Effector memory CD8-positive, alpha-beta T cell (primary cell): ENCODE results near the gene DAAM2.

Experiments
- ATAC-seq: fragments of 150-1000 bp; cut with Tn5 transposase; replicated peaks from 2 replicates; pipeline ENCODE4 v1.10.0; 2021; ENCODE audit warnings: mild to moderate bottlenecking, moderate library complexity
- DNase-seq, 3 experiments: peaks; one replicate each; pipeline ENCODE4 v3.0.0; 2021
- H3K27ac Mint-ChIP-seq, 2 donors: one replicate each; pipeline ENCODE4 v1.8.0; 2022; ENCODE audit warnings: mild to moderate bottlenecking in 2 of 2, mixed read lengths in 2 of 2, moderate library complexity in 2 of 2
- H3K27me3 Mint-ChIP-seq, 2 donors: one replicate each; pipeline ENCODE4 v1.8.0; 2022; ENCODE audit warnings: mixed read lengths in 2 of 2
- H3K36me3 Mint-ChIP-seq: one replicate; pipeline ENCODE4 v1.8.0; 2022; ENCODE audit warnings: mild to moderate bottlenecking, moderate library complexity, mixed read lengths; ENCODE audit not compliant: insufficient read depth
- H3K4me1 Mint-ChIP-seq, 2 donors: one replicate each; pipeline ENCODE4 v1.8.0; 2022; ENCODE audit warnings: low read depth in 2 of 2, mixed read lengths in 2 of 2
- H3K4me3 Mint-ChIP-seq, 2 donors: one replicate each; pipeline ENCODE4 v1.8.0; 2022; ENCODE audit warnings: mild to moderate bottlenecking in 2 of 2, mixed read lengths in 2 of 2, moderate library complexity in 2 of 2
- H3K9me3 Mint-ChIP-seq, 2 donors: one replicate each; pipeline ENCODE4 v1.8.0; 2022; ENCODE audit warnings: mixed read lengths in 2 of 2

Gene DAAM2

GRCh38 chr6:39879535-39879934 lies 87.4 kb downstream of the DAAM2 start:
- peaks cover 15 to 29% of the 10 kb centered on the region in 2 donors for H3K27me3 Mint-ChIP-seq
- ATAC-seq (no peak), DNase-seq (no peak)
- H3K27ac Mint-ChIP-seq: no peak overlapping the region
- no peak overlapping the region for H3K4me3 Mint-ChIP-seq
- no peaks in the 10 kb centered on the region for H3K9me3 Mint-ChIP-seq
- H3K4me1 Mint-ChIP-seq: no peaks in the 10 kb centered on the region
- peaks cover 2% of the 10 kb centered on the region for H3K36me3 Mint-ChIP-seq

- H3K9me3 Mint-ChIP-seq: no peaks in the 10 kb centered on the region
- ATAC-seq: no peak
Measured at GRCh38 chr6:39880594-39880993, 88.4 kb downstream of the DAAM2 start.

GRCh38 chr6:39881851-39882530 lies 89.8 kb downstream of the DAAM2 start:
- Mint-ChIP-seq H3K4me3 (no peak overlapping the region), H3K27ac (no peak overlapping the region), H3K36me3 (peaks cover 5% of the 10 kb centered on the region), H3K9me3 (no peaks in the 10 kb centered on the region), H3K4me1 (no peaks in the 10 kb centered on the region), H3K27me3 (peaks cover 36 to 44% of the 10 kb centered on the region in 2 donors)
- DNase-seq: no peak
- ATAC-seq: no peak

More at GRCh38 chr6:39880594-39880993, 88.4 kb downstream of the DAAM2 start:
- H3K4me1 Mint-ChIP-seq: no peaks in the 10 kb centered on the region
- H3K27me3 Mint-ChIP-seq: peaks cover 22 to 37% of the 10 kb centered on the region in 2 donors
- no peak overlapping the region for H3K27ac Mint-ChIP-seq
- H3K36me3 Mint-ChIP-seq: peaks cover 2% of the 10 kb centered on the region
- DNase-seq: no peak
- no peak overlapping the region for H3K4me3 Mint-ChIP-seq

GRCh38 chr6:39882531-39882899 lies 90.3 kb downstream of the DAAM2 start:
- H3K27ac Mint-ChIP-seq: no peak overlapping the region
- DNase-seq (no peak), ATAC-seq (no peak)
- H3K36me3 Mint-ChIP-seq: peaks cover 2% of the 10 kb centered on the region
- H3K27me3 Mint-ChIP-seq: peaks cover 38 to 42% of the 10 kb centered on the region in 2 donors
- no peaks in the 10 kb centered on the region for H3K4me1 Mint-ChIP-seq
- no peaks in the 10 kb centered on the region for H3K9me3 Mint-ChIP-seq
- H3K4me3 Mint-ChIP-seq: no peak overlapping the region

- Mint-ChIP-seq H3K27me3 (peaks cover 38 to 59% of the 10 kb centered on the region in 2 donors), H3K4me1 (no peaks in the 10 kb centered on the region), H3K36me3 (peaks cover 2% of the 10 kb centered on the region), H3K4me3 (no peak overlapping the region), H3K27ac (no peak overlapping the region), H3K9me3 (no peaks in the 10 kb centered on the region)
- no peak for DNase-seq
- no peak for ATAC-seq
Measured at GRCh38 chr6:39884696-39885095, 92.5 kb downstream of the DAAM2 start.

- Mint-ChIP-seq H3K27me3 (peaks cover 38 to 59% of the 10 kb centered on the region in 2 donors), H3K4me3 (no peak overlapping the region), H3K9me3 (no peaks in the 10 kb centered on the region), H3K27ac (no peak overlapping the region), H3K4me1 (no peaks in the 10 kb centered on the region), H3K36me3 (peaks cover 2% of the 10 kb centered on the region)
- ATAC-seq: no peak
- DNase-seq: no peak
Measured at GRCh38 chr6:39885691-39886090, 93.5 kb downstream of the DAAM2 start.

GRCh38 chr6:39886871-39887270 lies 94.7 kb downstream of the DAAM2 start:
- peaks cover 38 to 66% of the 10 kb centered on the region in 2 donors for H3K27me3 Mint-ChIP-seq
- no peaks in the 10 kb centered on the region for H3K4me1 Mint-ChIP-seq
- no peaks in the 10 kb centered on the region for H3K9me3 Mint-ChIP-seq
- no peak for DNase-seq
- H3K4me3 Mint-ChIP-seq: no peak overlapping the region
- no peak overlapping the region for H3K27ac Mint-ChIP-seq
- ATAC-seq: no peak
- peaks cover 2% of the 10 kb centered on the region for H3K36me3 Mint-ChIP-seq

- Mint-ChIP-seq H3K4me3 (no peak overlapping the region), H3K27ac (no peak overlapping the region), H3K9me3 (no peaks in the 10 kb centered on the region), H3K4me1 (no peaks in the 10 kb centered on the region), H3K36me3 (peaks cover 2% of the 10 kb centered on the region), H3K27me3 (peaks cover 43 to 56% of the 10 kb centered on the region in 2 donors)
- DNase-seq: no peak
- ATAC-seq: no peak
Measured at GRCh38 chr6:39887692-39888450, 95.7 kb downstream of the DAAM2 start.

- Mint-ChIP-seq H3K9me3 (no peaks in the 10 kb centered on the region), H3K4me3 (no peak overlapping the region), H3K27ac (no peak overlapping the region), H3K36me3 (peaks cover 2% of the 10 kb centered on the region), H3K27me3 (peaks cover 35 to 54% of the 10 kb centered on the region in 2 donors), H3K4me1 (no peaks in the 10 kb centered on the region)
- ATAC-seq: no peak
- no peak for DNase-seq
Measured at GRCh38 chr6:39889229-39889628, 97.1 kb downstream of the DAAM2 start.

- DNase-seq (no peak), ATAC-seq (no peak)
- no peaks in the 10 kb centered on the region for H3K9me3 Mint-ChIP-seq
- H3K27me3 Mint-ChIP-seq: peaks cover 17 to 38% of the 10 kb centered on the region in 2 donors
- H3K4me3 Mint-ChIP-seq: no peak overlapping the region
- H3K27ac Mint-ChIP-seq: no peak overlapping the region
- no peaks in the 10 kb centered on the region for H3K36me3 Mint-ChIP-seq
- no peaks in the 10 kb centered on the region for H3K4me1 Mint-ChIP-seq
Measured at GRCh38 chr6:39891353-39891752, 99.2 kb downstream of the DAAM2 start.

- DNase-seq (no peak), ATAC-seq (no peak)
- no peaks in the 10 kb centered on the region for H3K9me3 Mint-ChIP-seq
- H3K4me1 Mint-ChIP-seq: no peaks in the 10 kb centered on the region
- H3K4me3 Mint-ChIP-seq: no peak overlapping the region
- H3K36me3 Mint-ChIP-seq: no peaks in the 10 kb centered on the region
- H3K27ac Mint-ChIP-seq: no peak overlapping the region
- H3K27me3 Mint-ChIP-seq: peaks cover 14 to 38% of the 10 kb centered on the region in 2 donors
Measured at GRCh38 chr6:39891976-39892375, 99.8 kb downstream of the DAAM2 start.

GRCh38 chr6:39892490-39893129 lies 100.4 kb downstream of the DAAM2 start:
- Mint-ChIP-seq H3K9me3 (no peaks in the 10 kb centered on the region), H3K4me1 (no peaks in the 10 kb centered on the region), H3K27ac (no peak overlapping the region), H3K4me3 (no peak overlapping the region), H3K36me3 (no peaks in the 10 kb centered on the region), H3K27me3 (peaks cover 19 to 38% of the 10 kb centered on the region in 2 donors)
- DNase-seq: no peak
- ATAC-seq: no peak

- Mint-ChIP-seq H3K9me3 (no peaks in the 10 kb centered on the region), H3K4me1 (no peaks in the 10 kb centered on the region), H3K27ac (no peak overlapping the region), H3K27me3 (peaks cover 19 to 39% of the 10 kb centered on the region in 2 donors), H3K4me3 (no peak overlapping the region), H3K36me3 (no peaks in the 10 kb centered on the region)
- no peak for DNase-seq
- no peak for ATAC-seq
Measured at GRCh38 chr6:39893286-39893685, 101.1 kb downstream of the DAAM2 start.

- Mint-ChIP-seq H3K27me3 (peaks cover 14 to 40% of the 10 kb centered on the region in 2 donors), H3K27ac (no peak overlapping the region), H3K9me3 (no peaks in the 10 kb centered on the region), H3K36me3 (no peaks in the 10 kb centered on the region), H3K4me3 (no peak overlapping the region), H3K4me1 (no peaks in the 10 kb centered on the region)
- DNase-seq (no peak), ATAC-seq (no peak)
Measured at GRCh38 chr6:39896701-39897100, 104.5 kb downstream of the DAAM2 start.
